GM10266 (cell line): Measurements from ENCODE around the gene FBXO38.

ENCODE experiments used
- DNase-seq: peaks from one replicate; pipeline ENCODE4 v3.0.0; 2012; ENCODE audit errors: extremely low spot score
- CTCF ChIP-seq: IDR thresholded peaks from 2 replicates; pipeline ENCODE4 v1.5.1; 2012; ENCODE audit warnings: mild to moderate bottlenecking, low read depth; ENCODE audit not compliant: control insufficient read depth, insufficient read depth; ENCODE audit errors: missing control alignments

Gene FBXO38

GRCh38 chr5:148469501-148469935 lies 85.8 kb downstream of the FBXO38 start:
- DNase-seq, result no peak
- no peak for TF ChIP-seq CTCF

- no peak for TF ChIP-seq CTCF
- no peak for DNase-seq
Measured at GRCh38 chr5:148471379-148471778, 87.6 kb downstream of the FBXO38 start.

GRCh38 chr5:148474025-148474511 lies 90.3 kb downstream of the FBXO38 start:
- TF ChIP-seq CTCF, result no peak
- DNase-seq, result no peak

- TF ChIP-seq CTCF, result no peak
- no peak for DNase-seq
Measured at GRCh38 chr5:148476302-148476701, 92.5 kb downstream of the FBXO38 start.

GRCh38 chr5:148477429-148477828 lies 93.7 kb downstream of the FBXO38 start:
- no peak for DNase-seq
- no peak for TF ChIP-seq CTCF

- TF ChIP-seq CTCF, result no peak
- no peak for DNase-seq
Measured at GRCh38 chr5:148482196-148482595, 98.4 kb downstream of the FBXO38 start.

- DNase-seq, result peak; percentile 57
- TF ChIP-seq CTCF, result peak; percentile 83
Measured at GRCh38 chr5:148482697-148483462, 99.1 kb downstream of the FBXO38 start.
